HepG2 (cell line): ENCODE measurements around the gene CYTH1. TPM values are rescaled to one million over a fixed set of nuclear protein-coding genes. Genes with fewer than 3 reads are reported as not detected.

ENCODE experiments used
- ARID4A ChIP-seq: sonication (generic); formaldehyde crosslinking; IDR thresholded peaks from 2 replicates; pipeline ENCODE4 v1.5.0; 2020; ENCODE audit warnings: mild to moderate bottlenecking, missing genetic modification reagents, borderline replicate concordance
- CHD4 ChIP-seq: fragments of 200-600 bp; sonication (generic); IDR thresholded peaks from 2 replicates; pipeline ENCODE4 v1.7.0; 2017; ENCODE audit warnings: mild to moderate bottlenecking, low read length, borderline replicate concordance
- CREB1 ChIP-seq, 2 experiments: fragments of 450-650 bp in 1 of 2; IDR thresholded peaks; 2 replicates each; pipeline ENCODE4 v1.6.1; 2016 to 2017; ENCODE audit warnings: control low read depth in 1 of 2, mild to moderate bottlenecking in 1 of 2, missing compliant biosample characterization in 1 of 2, missing genetic modification characterization in 1 of 2
- ELF3 ChIP-seq: IDR thresholded peaks from 2 replicates; pipeline ENCODE4 v1.6.1; 2016; ENCODE audit warnings: missing genetic modification reagents, missing compliant biosample characterization
- FOSL2 ChIP-seq: sonication (generic); formaldehyde crosslinking; IDR thresholded peaks from 2 replicates; pipeline ENCODE4 v1.4.0; 2020; ENCODE audit warnings: missing genetic modification reagents
- KAT7 ChIP-seq: IDR thresholded peaks from 2 replicates; pipeline ENCODE4 v1.6.1; 2018; ENCODE audit warnings: borderline replicate concordance, missing compliant biosample characterization
- PPARG ChIP-seq: conservative IDR thresholded peaks from 2 replicates; pipeline ENCODE4 v1.6.1; 2016; ENCODE audit warnings: missing biosample characterization, missing genetic modification reagents
- SIX4 ChIP-seq: sonication (generic); formaldehyde crosslinking; IDR thresholded peaks from 2 replicates; pipeline ENCODE4 v1.4.0; 2020; ENCODE audit warnings: missing genetic modification reagents
- SMC3 ChIP-seq: IDR thresholded peaks from 2 replicates; pipeline ENCODE4 v1.6.1; 2011; ENCODE audit warnings: low read length, improper control_type of control experiment
- SSRP1 ChIP-seq: IDR thresholded peaks from 2 replicates; pipeline ENCODE4 v1.6.1; 2016; ENCODE audit warnings: control low read depth
- ZBTB8A ChIP-seq: sonication (generic); formaldehyde crosslinking; IDR thresholded peaks from 2 replicates; pipeline ENCODE4 v1.4.0; 2020; ENCODE audit warnings: mild to moderate bottlenecking, low read depth, missing genetic modification reagents, borderline replicate concordance
- ZKSCAN8 ChIP-seq: IDR thresholded peaks from 2 replicates; pipeline ENCODE4 v1.6.1; 2016; ENCODE audit warnings: borderline replicate concordance, missing genetic modification reagents, missing compliant biosample characterization
- ZNF12 ChIP-seq: sonication (generic); formaldehyde crosslinking; IDR thresholded peaks from 2 replicates; pipeline ENCODE4 v1.5.0; 2020; ENCODE audit warnings: missing genetic modification reagents
- ZNF264 ChIP-seq: sonication (generic); formaldehyde crosslinking; IDR thresholded peaks from 2 replicates; pipeline ENCODE4 v1.4.0; 2020; ENCODE audit warnings: missing genetic modification reagents
- ZNF326 ChIP-seq: sonication (generic); formaldehyde crosslinking; IDR thresholded peaks from 2 replicates; pipeline ENCODE4 v1.4.0; 2020; ENCODE audit warnings: missing genetic modification reagents, borderline replicate concordance
- ZNF34 ChIP-seq: sonication (generic); formaldehyde crosslinking; IDR thresholded peaks from 2 replicates; pipeline ENCODE4 v1.4.0; 2020; ENCODE audit warnings: mild to moderate bottlenecking, missing genetic modification reagents, borderline replicate concordance
- polyA plus RNA-seq, 8 experiments: library from polyadenylated mRNA; depleted of rRNA in 3 of 8; stranded (reverse) in 7 of 8; unstranded in 1 of 8; fragments of >200 nt; fragmentation: Illumina TruSeq in 4 of 8; extraction: Trizol in 4 of 8; gene quantifications; 2 replicates each; pipeline versions ENCODE4 v1.2.1 to v1.2.3, GENCODE V29; 2011 to 2016; ENCODE audit warnings: low read depth in 4 of 8, missing spikeins in 1 of 8, mixed read lengths in 1 of 8; ENCODE audit not compliant: insufficient read depth in 1 of 8
- total RNA-seq, 5 experiments: library from RNA; depleted of rRNA; stranded (reverse); fragments of >200 nt; fragmentation: Illumina TruSeq; extraction: Trizol; gene quantifications; 2 replicates each; pipeline ENCODE4 v1.2.3, GENCODE V29; 2016; ENCODE audit warnings: low read depth in 1 of 5
- TF ChIP-seq, protein P1 (sequence below): IDR thresholded peaks from 2 replicates; pipeline ENCODE4 v1.6.1; 2016; ENCODE audit warnings: low read depth, borderline replicate concordance
- TF ChIP-seq, protein P2 (sequence below): sonication (generic); formaldehyde crosslinking; IDR thresholded peaks from 2 replicates; pipeline ENCODE4 v1.4.0; 2020; ENCODE audit warnings: missing genetic modification reagents

The CYTH1 gene
- total and polyA plus RNA-seq, 2 of the 13 experiments (the other 11 are each of a cell fraction or from before 2014, with no cell fraction given): 20.1 to 48.9 TPM

DNA sequence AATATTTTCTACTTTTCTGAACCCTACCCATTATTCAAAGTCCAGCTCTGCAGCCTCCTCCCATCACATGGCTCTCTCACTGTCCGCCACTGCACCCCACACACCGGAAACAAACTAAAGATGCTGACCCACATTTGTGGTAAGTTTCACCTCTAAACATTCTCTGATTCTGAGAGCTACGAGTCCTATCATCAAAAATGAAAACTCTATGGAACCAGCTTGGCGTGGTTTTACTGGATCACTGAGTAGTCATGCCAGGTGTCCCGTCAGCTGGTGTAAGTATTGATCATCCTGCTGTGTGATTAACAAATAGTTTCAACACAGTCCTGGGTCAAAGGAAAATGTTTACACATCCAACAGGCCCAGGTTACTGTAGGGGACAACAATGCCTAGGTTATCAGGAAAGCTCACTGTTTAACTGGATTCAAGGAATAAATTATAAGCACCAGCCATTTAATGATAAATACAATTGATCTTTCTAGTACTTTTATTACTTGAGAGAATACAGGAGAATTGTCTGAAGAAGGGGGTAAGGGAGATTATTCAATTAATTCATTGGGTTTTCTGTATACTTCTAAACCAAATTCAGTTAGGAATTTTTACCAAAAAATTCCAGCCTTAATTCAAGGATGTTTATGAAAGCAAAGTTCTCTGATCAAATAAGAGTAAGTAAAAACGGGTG is 33.9 kb downstream of the CYTH1 start (continued):
- TF ChIP-seq, protein P1, sequence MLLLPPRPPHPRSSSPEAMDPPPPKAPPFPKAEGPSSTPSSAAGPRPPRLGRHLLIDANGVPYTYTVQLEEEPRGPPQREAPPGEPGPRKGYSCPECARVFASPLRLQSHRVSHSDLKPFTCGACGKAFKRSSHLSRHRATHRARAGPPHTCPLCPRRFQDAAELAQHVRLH (CRISPR knock-in tag): peak; percentile 45; the same call in 1 of the 2 replicates
- TF ChIP-seq SSRP1 (0 out of 2 replicates have a peak, but pooled peaks have one; percentile 17), ZNF12 (CRISPR knock-in tag) (peak; percentile 27; the same call in 1 of the 2 replicates), ZKSCAN8 (CRISPR knock-in tag) (0 out of 2 replicates have a peak, but pooled peaks have one; percentile 37), PPARG (CRISPR knock-in tag) (peak; percentile 82), ELF3 (peak; percentile 87), ZBTB8A (CRISPR knock-in tag) (no peak), ARID4A (peak; percentile 71; the same call in 1 of the 2 replicates), ZNF326 (CRISPR knock-in tag) (no peak), ZNF34 (CRISPR knock-in tag) (0 out of 2 replicates have a peak, but pooled peaks have one; percentile 60), KAT7 (CRISPR knock-in tag) (peak; percentile 28; the same call in 1 of the 2 replicates), ZNF264 (peak; percentile 84; the same call in 1 of the 2 replicates), SMC3 (peak; percentile 32), FOSL2 (peak; percentile 87), CREB1 (IDR thresholded peaks at IDR 0.05) (no peak), CREB1 (CRISPR knock-in tag; IDR thresholded peaks at IDR 0.05) (peak; percentile 70), CHD4 (peak; percentile 91; the same call in 1 of the 2 replicates), SIX4 (CRISPR knock-in tag) (peak; percentile 46; the same call in 1 of the 2 replicates)
- TF ChIP-seq, protein P2, sequence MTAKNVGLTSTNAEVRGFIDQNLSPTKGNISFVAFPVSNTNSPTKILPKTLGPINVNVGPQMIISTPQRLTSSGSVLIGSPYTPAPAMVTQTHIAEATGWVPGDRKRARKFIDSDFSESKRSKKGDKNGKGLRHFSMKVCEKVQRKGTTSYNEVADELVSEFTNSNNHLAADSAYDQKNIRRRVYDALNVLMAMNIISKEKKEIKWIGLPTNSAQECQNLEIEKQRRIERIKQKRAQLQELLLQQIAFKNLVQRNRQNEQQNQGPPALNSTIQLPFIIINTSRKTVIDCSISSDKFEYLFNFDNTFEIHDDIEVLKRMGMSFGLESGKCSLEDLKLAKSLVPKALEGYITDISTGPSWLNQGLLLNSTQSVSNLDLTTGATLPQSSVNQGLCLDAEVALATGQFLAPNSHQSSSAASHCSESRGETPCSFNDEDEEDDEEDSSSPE (CRISPR knock-in tag): 0 out of 2 replicates have a peak, but pooled peaks have one; percentile 10
